Activated CD4-positive, alpha-beta T cell treated with anti-CD3 and anti-CD28 coated beads for 1 hour (primary cell): Measurements from ENCODE around the gene DNAJC22.
"Not testable (repeated sequence)": the region's sequence is repeated elsewhere in the genome, so short reads cannot be mapped to it uniquely, and the experiment has no call there.

ENCODE experiments used
- DNase-seq: peaks from one replicate; pipeline ENCODE4 v3.0.0-alpha.2; 2020

The DNAJC22 gene

GRCh38 chr12:49331380-49332222 lies 15.1 kb upstream of the DNAJC22 start:
- DNase-seq, result no peak

GRCh38 chr12:49332441-49332861 lies 14.2 kb upstream of the DNAJC22 start:
- DNase-seq, result no peak

- no peak for DNase-seq
Observed at GRCh38 chr12:49332891-49333371, 13.8 kb upstream of the DNAJC22 start.

GRCh38 chr12:49333778-49334177 lies 12.9 kb upstream of the DNAJC22 start:
- not testable (repeated sequence) for DNase-seq

- no peak for DNase-seq
Observed at GRCh38 chr12:49334226-49334625, 12.5 kb upstream of the DNAJC22 start.

- no peak for DNase-seq
Observed at GRCh38 chr12:49334681-49335080, 12.0 kb upstream of the DNAJC22 start.

- no peak for DNase-seq
Observed at GRCh38 chr12:49335118-49335954, 11.4 kb upstream of the DNAJC22 start.

GRCh38 chr12:49335955-49336644 lies 10.6 kb upstream of the DNAJC22 start:
- DNase-seq, result no peak

GRCh38 chr12:49336645-49337584 lies 9.8 kb upstream of the DNAJC22 start, which contains the start of gene C1QL4:
C1QL4 (minus strand) TSS chr12:49337188; CDS start chr12:49336477, 711 bp downstream.
- DNase-seq, result peak; percentile 82

- DNase-seq, result no peak
Observed at GRCh38 chr12:49338830-49339463, 7.7 kb upstream of the DNAJC22 start.

- no peak for DNase-seq
Observed at GRCh38 chr12:49339464-49339861, 7.2 kb upstream of the DNAJC22 start.

GRCh38 chr12:49340095-49340870 lies 6.4 kb upstream of the DNAJC22 start:
- no peak for DNase-seq

GRCh38 chr12:49340971-49341776 lies 5.5 kb upstream of the DNAJC22 start:
- DNase-seq, result no peak

- DNase-seq, result no peak
Observed at GRCh38 chr12:49341777-49342065, 5.0 kb upstream of the DNAJC22 start.

GRCh38 chr12:49342066-49342913 lies 4.4 kb upstream of the DNAJC22 start:
- peak; percentile 52 for DNase-seq

- no peak for DNase-seq
Observed at GRCh38 chr12:49342914-49343731, 3.6 kb upstream of the DNAJC22 start.

- DNase-seq, result no peak
Observed at GRCh38 chr12:49344486-49345050, 2.1 kb upstream of the DNAJC22 start.
